Hypothalamus (tissue), 51 donors: ENCODE data around the gene UBA5.

ENCODE experiments used
- DNase-seq, 51 donors: peaks; one replicate each; lab custom pipeline; 2025; lab: John Stamatoyannopoulos, UW

Gene UBA5

DNA sequence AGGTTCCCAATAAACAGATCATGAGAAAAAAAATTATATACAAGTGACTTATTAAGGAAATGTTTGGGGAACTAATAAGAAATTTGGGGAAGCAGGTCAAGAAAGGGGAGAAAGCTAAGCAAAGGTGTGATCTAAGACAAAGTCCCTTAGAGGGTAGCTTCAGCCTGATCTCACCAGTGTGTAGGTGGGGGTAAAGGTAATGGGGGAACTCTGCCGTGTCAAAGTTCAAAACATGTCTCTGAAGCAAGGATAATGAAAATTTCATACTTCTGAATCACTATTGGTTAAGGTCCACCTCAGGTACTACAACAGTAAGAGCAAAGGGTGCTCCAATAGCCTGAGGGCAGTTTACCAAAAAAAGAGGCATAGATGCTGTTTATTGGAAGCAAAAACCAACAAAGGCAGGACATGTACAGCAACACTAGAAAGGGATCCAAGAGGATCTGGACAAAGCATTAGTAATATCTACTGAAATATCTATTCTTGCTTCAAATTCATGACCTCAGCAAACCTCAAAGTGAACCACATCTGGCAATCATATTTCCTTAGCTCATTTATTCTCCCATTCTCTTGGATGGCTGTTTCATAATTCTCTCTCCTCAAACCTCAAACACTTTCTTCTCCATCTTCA, 7.4 kb upstream of the UBA5 start:
- DNase-seq, result no peak

DNA sequence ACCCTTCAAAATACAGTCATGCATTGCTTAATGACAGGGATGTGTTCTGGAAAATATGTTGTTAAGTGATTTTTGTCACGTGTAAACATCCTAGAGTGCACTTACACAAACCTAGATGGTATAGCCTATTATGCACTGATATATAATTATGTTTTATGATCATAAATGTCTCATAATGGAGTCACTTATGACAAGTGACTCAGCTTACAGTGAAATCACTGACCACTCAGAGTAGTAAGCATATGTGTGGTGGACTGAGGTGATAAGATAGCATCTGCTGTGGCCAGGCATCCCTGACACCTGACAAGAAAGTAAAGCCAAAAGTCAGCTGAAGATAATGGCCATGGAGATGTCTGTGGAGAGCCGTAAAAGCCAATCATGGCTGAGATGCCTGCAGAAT, 5.9 kb upstream of the UBA5 start:
- no peak for DNase-seq

- DNase-seq, result no peak
These were observed 5.4 kb upstream of the UBA5 start for GRCh38 chr3:132654721-132655120.

DNA sequence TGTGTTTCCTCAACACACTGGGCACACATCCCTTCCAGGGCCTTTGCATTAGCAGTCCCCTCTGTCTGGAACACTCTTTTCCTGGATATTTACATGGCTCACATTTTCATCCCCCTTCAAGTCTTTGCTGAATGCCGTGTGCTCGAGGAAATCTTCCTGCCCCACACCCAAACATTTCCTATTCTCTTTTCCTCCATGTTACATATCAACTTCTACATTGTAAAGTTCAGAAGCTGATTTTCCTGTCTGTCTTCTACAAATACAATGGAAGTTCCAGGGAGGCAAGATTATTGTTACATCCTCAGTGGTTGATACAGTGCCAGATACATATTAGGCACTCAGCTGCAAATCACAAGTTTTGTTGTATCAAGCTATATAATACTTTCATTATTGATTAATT, 4.7 kb upstream of the UBA5 start:
- no peak for DNase-seq

DNA sequence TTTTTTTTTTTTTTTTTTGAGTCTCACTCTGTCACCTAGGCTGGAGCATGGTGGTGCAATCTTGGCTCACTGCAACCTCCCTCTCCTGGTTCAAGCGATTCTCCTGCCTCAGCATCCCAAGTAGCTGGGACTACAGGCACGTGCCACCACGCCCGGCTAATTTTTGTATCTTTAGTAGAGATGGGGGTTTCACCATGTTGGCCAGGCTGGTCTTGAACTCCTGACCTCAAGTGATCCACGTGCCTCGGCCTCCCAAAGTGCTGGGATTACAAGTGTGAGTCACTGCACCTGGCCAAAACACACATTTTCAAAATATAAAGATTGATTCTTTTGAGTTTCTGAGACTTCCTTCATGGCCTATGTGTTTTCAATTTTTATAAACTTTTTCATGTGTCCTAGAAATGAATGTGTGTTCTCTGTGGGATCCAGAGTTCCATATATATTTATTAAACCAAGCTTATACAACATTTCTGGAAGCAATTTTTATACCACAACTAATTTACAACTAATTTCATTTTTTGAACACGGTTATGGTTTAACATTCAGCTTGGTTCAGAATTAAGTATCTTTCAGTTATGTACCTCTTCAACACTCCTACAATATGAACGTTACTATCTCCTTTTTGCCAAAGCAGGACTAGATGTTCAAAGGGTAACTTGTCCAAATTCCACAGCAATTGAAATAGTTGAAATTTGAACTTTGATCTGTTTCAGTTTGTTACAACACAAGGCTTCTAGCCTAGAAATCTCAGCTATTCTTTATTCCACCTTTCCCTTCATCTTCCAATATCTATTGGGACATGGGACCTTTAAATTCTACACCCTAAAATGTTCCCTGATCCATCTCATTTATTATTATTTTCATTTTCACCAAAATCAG, 2.0 kb upstream of the UBA5 start:
- DNase-seq, result no peak

- DNase-seq, result peak in 3 of 51 donors; percentile 13 to 68 (median 39)
These were observed 1.1 kb upstream of the UBA5 start for GRCh38 chr3:132659000-132659364.

GRCh38 chr3:132659365-132660051, 621 bp upstream of the UBA5 start, which contains the start of gene ACAD11:
Gene ACAD11 (minus strand): TSS chr3:132659809. CDS start chr3:132659751, 58 bp downstream.
- DNase-seq, result peak in 50 of 51 donors; percentile 37 to 88 (median 66)

DNA sequence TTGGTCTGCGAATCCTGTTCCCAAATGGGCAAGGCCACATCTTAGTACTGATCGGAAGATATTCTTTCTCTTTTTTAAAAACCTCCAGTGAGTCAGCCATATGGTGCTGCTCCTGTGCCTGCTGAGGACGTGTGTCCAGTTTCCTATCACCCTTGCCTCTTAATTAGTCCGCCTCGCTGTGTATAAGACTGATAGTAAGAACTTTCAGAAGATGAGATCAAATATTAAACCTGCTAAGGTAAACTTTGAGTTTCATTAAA, 612 bp downstream of the UBA5 start:
- no peak for DNase-seq

DNA sequence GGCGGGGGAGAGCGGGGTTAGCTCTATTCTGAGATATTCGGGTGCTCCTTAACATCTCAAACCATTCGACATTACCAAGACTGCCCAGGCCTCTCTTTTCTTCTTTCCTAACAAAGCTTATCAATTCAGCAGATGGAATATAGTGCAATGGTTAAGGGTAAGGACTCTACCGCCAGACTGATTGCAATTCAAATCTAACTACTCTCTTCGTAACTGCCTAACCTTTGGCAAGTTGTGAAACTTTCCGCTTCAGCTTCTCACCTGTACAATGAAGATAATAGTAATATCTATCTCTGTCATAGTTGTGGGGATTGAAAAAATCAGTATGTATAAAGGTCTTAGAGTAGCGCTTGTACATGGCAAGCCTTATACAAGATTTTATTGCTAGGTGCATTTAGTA, 972 bp downstream of the UBA5 start:
- no peak for DNase-seq

DNA sequence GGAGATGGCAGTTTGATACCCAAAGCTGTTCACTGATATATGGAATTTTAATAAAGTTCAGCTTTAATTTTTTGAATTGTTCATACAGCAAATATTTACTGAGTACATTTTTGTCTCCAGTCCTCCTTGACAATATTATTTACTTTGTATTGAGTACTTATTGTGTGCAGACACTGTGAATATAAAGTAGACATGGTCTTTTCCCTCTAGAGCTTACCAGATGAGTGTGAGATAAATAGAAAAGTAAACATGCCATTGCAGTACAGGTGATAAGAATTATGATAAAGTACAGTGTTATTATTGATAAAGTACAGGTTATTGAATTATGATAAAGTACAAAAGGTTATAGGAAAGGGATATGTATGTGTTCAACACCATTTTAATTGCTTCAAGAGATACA, 2.1 kb downstream of the UBA5 start:
- DNase-seq, result no peak

DNA sequence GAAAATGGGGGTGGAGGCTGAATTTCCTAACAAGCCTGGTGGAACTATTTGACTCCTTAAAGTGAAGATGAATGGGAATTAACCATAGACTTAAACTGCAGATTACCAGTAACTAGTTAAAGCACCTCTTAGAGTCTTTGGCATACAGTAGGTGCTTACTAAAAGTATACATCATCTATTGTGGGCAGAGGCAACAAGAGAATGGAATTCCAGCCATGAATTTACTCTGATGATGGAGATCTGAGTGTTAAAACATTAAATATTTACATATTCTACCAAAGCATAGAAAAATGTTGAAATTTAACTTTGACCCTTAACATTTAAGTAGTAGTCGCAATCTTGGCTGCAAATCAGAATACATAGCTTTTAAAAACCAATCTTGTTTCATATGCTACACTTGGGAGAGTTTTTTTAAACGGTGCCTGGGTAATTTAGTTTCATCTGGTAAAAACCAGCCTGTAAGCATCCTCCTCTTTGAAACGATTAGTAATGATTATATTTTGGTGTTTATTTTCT, 5.2 kb downstream of the UBA5 start:
- DNase-seq, result no peak

GRCh38 chr3:132669256-132669777, 9.2 kb downstream of the UBA5 start:
- DNase-seq, result peak in 1 of 51 donors; percentile 22

DNA sequence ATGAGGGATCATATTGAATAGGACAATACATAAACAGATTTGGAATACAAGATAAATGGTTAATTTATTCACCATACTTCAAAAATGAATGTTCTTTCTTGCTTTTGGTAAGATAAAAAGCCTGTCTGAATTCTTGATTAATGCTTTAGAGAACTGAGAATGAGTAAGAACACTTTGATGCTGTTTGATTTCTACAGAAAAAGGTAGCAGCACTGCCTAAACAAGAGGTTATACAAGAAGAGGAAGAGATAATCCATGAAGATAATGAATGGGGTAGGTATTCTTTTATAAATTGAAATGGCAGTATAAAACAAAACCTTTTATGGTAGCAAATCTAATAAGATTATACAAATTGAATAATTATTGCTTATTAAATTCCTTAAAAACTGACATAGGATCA, 15.3 kb downstream of the UBA5 start:
- DNase-seq, result no peak

GRCh38 chr3:132679911-132680310, 19.8 kb downstream of the UBA5 start:
- DNase-seq, result no peak

DNA sequence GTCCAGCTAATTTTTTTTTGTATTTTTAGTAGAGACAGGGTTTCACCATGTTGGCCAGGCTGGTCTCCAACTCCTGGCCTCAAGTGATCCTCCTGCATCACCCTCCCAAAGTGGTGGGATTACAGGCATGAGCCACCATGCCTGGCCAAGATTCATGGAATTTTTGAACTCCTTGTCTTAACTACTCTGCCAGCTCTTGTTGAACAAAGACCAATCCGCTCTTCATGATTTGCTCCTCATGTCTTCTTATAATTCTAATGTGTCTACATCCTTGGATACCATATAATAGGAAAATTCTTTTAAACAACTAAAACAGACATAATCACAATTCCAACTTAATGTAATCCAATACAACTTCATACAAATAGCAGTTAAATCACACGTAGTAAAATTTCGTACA, 21.3 kb downstream of the UBA5 start:
- no peak for DNase-seq

GRCh38 chr3:132682201-132682600, 22.1 kb downstream of the UBA5 start:
- no peak for DNase-seq

DNA sequence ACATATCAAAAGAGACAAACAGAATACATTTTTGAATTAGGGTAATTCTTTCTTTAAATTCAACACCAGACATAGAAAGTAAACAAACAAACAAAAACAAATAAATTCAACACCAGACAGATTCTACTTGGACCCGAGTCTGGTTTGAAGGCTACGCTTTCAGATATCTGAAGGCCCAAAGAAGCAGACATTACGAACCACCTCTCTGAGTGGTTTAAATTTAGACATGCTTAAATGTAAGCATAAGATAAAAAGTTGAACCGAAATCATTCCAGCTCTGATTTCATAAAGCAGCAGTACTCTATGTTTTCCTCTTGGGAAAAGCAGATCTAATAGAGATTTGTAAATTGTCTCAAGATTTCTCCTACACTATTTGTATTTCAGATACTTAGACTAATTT, 29.9 kb downstream of the UBA5 start:
- no peak for DNase-seq

GRCh38 chr3:132694991-132695390, 34.9 kb downstream of the UBA5 start:
- DNase-seq, result no peak

DNA sequence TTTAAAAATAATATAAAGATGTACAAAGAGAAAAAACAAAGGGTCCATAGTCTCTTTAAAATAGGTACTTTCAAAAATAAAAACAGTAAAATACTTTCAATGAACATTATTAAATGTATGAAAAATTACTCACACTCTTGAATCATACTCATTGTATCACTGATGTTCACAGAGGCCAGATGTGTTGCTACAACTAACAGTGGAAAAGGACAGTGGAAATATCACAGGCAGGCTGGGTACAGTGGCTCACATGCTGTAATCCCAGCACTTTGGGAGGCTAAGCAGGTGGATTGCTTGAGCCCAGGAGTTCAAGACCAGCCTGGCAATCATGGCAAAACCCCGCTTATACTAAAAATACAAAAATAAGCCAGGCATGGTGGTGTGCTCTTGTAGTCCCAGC, 35.3 kb downstream of the UBA5 start:
- DNase-seq, result no peak

GRCh38 chr3:132703733-132704132, 43.6 kb downstream of the UBA5 start:
- DNase-seq, result no peak

DNA sequence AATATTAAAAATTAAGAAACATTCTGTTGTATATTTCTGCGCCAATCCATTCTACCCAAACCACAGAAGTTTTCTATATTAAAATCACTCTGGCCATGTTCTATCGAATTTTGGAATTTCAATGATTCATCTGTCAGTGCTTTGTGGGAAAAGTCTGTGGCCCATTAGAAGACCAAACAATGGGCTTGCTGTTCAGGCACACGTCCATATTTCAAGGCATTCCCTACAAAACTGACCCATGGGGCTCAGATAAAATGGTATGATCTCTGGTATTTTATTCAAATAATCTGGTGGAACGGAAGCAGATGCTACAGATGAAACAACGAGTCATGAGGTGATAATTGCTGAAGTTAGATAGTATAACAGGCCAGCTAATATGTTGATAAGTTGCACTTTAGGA, 49.6 kb downstream of the UBA5 start:
- DNase-seq, result no peak
